CD4-positive, alpha-beta T cell treated with Interleukin-2 at 100 ng/mL for 4 hours (primary cell): Measurements from ENCODE around the gene M6PR.
"Not testable (repeated sequence)": the region's sequence is repeated elsewhere in the genome, so short reads cannot be mapped to it uniquely, and the experiment has no call there.

Experiments used
- DNase-seq: peaks from one replicate; pipeline ENCODE4 v3.0.0-alpha.2; 2020; ENCODE audit warnings: low spot score

M6PR gene

DNA sequence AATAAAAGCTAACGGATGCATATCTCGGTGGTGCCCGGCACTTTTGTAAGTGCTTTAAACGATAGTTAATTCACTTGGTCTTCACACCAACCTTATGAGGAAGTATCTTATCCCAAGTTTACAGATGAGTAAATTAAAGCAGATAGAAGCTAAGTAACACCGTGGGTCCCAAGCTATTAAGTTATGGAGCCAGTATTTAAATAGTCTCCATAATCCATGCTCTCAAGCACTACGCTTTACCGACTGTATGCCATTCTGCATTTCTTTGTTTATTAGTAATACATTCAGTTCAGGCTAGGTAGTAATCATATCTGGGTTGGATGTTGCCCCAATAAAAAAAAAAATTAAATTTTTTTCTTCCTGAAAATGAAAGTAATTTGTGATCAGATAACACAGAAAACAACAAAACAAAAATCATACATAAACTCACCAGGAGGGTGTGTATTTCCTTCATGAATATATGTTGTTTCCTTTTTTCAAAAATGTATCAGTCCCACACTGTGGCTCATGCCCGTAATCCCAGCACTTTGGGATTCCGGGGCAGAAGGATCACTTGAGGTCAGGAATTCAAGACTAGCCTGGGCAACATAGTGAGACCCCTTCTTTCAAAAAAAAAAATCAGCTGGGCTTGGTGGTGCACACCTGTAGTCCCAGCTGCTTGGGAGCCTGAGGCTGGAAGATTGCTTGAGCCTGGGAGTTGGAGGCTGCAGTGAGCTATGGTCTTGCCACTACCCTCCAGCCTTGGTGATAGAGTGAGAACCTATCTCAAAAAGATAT, 1.4 kb upstream of the M6PR start:
- peak; percentile 57 for DNase-seq

DNA sequence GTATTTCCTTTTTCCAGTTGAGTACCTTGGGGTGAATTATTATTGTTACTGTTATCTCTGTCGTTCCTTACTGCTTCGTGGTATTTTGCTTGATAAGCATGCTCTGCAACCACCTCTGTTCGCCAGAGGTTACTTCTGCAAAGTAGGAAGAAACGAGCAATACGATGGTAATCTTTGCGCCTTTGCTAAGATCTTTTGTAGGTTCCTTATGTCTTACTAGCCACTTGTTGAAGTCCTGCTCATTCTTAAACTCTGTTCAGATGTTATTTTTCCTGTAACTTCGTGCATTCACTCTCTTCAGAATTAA, 729 bp upstream of the M6PR start:
- no peak for DNase-seq

DNA sequence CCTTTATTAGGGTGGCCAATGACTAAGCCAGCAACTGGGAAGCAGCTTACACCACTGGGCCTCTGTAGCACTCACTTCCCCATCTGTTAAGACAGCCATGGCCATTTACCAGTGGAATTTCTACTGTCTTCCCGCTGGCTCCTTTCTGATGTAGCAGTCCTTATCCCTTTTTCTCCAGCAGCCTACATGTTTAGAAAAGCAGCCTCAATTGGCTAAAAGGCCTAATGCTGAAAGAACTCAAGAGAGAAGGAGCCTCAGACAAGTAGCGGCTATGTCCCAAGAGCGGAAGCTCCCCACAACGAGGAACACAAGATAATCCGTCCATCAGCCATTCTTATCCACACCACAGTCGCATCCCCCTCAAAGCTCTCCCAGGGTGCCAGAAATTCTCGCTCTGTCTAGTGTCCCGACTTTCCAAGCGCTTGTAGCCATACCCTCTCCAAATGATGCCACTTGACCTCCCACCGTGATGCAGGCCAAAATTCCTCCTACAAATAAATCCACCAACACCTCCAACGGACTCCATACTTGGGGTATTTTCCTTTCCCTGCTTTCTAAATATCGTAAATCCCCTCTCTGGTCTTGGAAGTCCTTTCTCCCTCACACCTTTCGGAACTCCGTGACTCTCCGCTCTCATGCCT, 624 bp downstream of the M6PR start:
- DNase-seq, result no peak

DNA sequence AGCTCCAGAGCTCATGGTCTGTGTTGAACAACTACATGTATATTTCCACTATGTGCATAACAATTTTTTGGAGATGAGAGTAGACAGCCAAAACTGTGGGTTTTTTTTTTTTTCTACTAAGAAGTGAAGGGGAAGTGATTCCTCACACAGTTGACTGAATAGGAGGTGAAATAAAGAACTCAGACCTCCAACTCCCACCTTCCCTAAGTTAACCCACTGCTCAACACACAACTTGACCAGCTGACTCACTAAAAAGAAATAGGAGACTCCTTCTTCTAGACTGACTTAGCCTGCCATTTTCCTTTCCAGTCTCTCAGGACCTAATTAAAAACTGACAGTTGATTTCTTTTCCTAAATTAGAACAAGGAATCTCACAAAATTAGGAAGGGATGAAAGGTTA, 1.7 kb downstream of the M6PR start:
- no peak for DNase-seq

DNA sequence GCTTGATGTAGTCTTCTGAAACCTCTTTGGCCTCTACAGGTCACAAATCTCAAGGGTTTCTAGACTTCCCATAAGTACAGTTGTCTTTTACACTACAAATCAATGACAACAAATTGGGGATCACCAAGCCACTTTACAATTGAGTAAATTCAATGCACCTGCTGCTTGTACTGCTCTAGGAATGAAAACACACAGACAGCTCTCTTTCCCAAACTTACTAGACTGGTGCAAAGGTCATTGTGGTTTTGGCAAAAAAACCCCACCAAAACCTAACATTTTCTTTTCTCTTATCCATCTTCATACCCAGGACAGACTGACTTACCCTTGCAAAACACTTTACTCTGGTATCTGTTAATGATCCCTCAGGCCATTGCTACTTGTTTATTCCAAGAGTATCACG, 2.7 kb downstream of the M6PR start:
- DNase-seq, result no peak

DNA sequence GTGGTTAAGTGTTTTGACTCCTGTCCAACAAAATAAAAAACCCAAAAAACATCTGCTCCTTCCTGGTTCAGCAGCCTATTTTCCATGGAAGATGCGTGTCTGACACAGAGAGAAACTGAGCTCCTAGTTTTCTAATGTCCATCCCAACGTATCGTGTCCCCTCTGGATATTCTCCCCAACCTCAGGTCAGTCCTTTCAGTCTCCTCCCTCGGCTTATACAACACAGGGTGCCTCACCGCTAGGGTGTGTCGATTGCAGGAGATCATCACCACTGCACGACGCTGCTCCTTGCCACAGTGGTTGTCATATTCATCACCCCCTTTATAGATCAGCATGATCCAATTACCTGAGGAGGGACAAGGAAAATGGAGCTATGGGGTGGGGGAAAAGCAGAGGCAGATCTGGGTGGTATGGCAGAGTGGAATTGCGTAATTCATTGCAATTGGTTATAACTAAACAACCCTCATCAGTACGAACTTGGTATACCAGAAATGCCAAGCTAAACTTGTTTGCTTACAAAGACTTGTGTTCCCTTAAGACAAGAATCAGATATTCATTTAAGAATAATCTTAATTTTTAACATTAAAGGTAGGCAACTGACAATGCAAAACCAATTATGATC, 5.8 kb downstream of the M6PR start:
- no peak for DNase-seq

DNA sequence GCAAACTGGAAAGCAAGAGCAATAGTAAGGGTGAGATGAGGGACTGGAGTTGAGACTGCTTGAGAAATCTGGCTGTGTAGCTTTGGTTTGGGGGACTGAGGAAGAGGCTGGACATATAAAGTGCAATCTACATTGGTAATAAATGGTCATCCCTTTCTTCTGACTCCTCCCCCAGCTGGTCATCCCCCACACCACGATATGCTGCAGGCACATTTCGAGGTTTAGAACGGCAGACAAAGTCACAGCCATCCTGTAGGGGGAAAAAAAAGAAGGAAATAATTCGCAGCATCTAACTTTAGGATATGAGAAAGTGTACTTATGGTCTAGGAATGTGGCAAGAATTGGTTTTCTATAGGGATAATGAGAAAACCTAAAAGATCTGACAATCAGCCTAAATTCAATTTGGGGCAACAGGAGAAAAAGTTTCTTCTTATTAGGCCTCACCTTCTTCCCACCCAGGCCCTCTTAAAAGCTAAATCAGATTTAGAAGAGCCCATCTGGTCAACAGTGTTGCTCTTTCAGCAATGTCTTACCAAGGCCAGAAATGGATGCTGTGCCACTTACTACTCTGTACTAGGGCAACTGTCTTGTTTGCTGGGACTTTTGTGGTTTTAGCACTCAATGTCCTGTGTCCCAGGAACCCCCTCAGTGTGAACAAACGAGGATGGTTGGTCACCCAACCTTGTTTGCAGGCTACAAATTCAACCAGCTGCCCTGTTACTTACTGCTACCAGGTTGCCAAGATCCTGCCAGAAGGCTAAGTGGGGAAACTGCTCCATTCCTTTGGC, 7.6 kb downstream of the M6PR start:
- DNase-seq, result no peak

DNA sequence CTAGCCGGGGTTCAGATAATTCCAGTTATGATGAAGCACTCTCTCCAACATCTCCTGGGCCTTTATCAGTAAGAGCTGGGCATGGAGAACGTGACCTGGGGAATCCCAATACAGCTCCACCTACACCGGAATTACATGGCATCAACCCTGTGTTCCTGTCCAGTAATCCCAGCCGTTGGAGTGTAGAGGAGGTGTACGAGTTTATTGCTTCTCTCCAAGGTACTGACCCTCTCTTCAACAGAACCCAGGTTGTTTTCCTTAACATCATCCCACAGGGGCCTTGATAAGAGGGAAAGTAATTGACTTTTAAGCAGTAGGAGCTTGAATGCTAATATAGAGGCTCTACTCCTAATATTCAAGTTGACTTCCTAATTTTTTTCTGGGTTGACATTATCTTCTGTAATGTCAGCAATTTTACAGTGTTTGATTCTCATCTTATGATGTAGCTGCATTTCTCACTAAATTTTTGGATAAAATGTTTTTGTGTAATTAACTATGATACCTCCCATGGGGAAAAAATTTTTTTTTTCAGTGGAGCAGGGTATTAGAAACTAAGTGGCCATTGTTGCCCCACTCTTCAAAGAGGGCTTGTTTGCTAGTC, 11.5 kb downstream of the M6PR start:
- DNase-seq, result not testable (repeated sequence)

DNA sequence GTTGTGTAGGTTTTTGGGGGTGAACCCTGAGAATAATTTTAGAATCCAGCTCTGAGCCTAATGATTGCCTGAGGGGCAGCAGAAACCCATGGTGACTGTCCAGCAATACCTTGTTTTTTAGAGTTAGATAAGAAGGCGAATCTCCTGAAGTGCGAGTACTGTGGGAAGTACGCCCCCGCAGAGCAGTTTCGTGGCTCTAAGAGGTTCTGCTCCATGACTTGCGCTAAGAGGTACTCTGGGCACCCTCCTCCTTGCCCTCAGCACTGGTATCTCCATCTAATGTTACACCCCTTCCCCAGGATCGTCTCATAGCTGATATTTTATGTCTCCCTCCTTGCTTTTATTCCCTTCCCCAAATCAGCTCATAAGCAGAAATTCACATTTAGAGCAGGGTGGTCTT, 12.7 kb downstream of the M6PR start:
- no peak for DNase-seq

DNA sequence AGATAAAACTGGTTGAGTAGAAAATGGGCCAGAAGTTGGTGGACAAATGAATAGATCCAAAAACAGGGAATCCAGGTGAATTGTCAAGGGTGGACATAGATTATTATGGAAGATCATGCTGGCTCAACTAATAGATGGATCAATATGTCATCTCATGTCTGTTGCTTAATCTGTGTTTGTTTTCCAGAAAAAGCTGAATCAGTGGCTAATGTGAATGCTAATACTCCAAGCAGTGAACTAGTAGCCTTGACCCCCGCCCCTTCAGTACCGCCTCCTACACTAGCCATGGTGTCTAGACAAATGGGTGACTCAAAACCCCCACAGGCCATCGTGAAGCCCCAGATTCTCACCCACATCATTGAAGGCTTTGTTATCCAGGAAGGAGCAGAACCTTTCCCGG, 15.4 kb downstream of the M6PR start:
- DNase-seq, result not testable (repeated sequence)

DNA sequence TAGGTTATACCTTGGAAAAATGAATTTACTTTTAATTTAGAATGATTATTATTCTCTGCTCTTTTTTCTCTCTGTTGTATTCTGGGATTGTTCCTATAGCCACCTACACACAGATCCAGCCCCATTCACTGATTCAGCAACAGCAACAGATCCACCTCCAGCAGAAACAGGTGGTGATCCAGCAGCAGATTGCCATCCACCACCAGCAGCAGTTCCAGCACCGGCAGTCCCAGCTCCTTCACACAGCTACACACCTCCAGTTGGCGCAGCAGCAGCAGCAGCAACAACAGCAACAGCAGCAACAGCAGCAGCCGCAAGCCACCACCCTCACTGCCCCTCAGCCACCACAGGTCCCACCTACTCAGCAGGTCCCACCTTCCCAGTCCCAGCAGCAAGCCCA, 17.0 kb downstream of the M6PR start:
- not testable (repeated sequence) for DNase-seq

DNA sequence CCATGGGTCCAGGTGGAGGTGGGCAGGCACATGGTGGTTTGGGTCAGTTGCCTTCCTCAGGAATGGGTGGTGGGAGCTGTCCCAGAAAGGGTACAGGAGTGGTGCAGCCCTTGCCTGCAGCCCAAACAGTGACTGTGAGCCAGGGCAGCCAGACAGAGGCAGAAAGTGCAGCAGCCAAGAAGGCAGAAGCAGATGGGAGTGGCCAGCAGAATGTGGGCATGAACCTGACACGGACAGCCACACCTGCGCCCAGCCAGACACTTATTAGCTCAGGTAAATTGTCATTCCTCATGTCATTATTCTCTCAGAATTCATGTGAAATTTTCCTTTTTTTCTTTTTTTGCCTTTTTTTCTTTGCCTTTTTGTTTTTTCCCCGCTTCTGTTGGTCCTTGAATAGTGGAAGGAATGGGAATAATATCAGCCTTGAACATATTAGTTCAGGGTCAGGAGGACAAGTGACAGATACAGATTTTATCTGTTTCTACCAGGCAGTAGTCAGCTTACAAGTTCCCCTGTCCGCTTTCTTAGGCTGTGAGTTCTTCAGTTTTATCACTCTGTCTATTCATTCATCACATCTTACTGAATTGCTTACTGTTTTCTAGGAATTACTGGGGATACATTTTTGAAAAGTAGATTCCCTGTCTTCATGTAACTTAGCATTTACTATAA, 18.7 kb downstream of the M6PR start:
- not testable (repeated sequence) for DNase-seq

DNA sequence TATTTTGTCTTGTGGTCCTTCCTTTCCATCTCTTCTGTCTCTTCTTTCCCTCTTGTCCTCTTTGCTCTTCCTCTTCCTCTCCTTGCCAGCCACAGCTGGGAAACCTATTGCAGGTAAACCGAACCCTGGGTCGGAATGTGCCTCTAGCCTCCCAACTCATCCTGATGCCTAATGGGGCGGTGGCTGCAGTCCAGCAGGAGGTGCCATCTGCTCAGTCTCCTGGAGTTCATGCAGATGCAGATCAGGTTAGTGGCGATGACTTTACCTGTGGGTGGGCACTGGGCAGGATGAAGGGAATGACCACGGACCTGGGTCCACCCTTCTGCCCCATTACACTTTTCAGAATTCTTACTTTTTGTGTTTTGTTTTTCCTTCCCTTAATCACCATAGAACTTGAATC, 26.9 kb downstream of the M6PR start:
- DNase-seq, result no peak

DNA sequence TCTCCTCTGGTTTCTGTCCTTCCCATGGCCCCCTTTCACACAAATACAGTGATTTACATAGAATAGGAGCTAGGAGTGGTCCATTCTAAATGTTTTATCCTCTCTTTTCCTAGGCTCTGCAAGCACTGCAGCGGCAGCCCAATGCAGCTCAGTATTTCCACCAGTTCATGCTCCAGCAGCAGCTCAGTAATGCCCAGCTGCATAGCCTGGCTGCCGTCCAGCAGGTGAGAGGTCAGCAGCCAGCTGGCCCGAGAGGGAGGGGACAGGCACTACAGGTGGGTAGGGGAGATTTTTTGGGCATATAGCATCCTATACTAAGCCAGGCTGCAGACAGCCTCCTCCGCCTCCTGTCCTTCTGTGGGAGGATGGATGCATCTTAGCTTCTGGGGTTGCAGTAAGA, 29.8 kb downstream of the M6PR start:
- not testable (repeated sequence) for DNase-seq

DNA sequence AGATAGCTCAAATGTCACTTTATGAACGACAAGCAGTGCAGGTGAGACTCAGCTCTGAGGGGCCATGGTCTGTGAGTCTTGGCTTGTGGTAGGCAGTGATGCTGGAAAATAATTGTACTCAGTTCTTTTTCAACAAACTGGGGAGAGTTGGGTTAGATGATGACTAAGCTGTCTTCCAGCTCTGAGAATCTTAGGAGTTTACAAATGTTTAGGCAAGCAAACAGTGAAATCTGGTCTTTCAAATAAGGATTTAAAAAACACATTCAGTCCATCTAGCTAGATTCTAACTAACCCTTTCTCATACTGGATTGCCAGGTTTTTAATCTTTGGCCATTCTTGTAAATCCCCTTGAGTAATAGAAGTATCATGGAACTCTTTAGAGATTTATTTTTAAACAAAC, 31.7 kb downstream of the M6PR start:
- DNase-seq, result no peak

DNA sequence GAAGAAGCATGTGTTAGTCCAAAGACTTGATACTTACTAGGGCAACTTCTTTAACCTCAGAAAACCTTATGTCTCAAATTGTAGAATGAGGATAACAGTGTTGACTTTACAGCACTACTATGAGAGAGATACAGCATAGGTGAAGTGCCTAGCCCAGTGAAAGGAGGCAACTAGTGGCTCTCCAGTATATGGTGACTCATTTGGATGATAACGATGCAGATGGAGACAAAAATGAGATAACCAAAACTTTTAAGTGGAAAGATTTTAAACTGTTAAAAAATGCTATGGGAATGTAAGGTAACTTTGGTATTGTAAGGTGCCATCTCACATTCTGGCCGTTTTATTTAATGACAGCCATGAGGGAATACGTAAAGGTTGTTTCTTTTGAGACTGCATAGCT, 32.4 kb downstream of the M6PR start:
- no peak for DNase-seq

DNA sequence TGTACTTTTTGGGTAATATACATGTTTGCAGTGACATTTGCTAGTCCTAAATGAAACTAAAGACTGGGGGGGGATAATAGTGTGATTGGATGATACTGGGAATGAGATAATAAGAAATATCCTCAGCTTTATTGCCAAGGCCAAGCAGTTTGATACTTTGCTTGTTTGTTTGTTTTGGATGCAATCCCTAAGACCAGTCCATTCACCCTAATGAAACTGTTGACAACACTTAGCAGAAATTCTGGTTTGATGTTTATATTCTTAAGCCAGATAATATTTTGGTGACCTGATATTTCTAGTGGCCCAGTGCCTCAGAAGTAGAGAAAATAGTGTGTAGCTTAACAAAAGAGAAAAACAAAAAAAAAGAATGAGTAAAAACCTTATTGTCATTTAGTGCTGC, 33.3 kb downstream of the M6PR start:
- no peak for DNase-seq

DNA sequence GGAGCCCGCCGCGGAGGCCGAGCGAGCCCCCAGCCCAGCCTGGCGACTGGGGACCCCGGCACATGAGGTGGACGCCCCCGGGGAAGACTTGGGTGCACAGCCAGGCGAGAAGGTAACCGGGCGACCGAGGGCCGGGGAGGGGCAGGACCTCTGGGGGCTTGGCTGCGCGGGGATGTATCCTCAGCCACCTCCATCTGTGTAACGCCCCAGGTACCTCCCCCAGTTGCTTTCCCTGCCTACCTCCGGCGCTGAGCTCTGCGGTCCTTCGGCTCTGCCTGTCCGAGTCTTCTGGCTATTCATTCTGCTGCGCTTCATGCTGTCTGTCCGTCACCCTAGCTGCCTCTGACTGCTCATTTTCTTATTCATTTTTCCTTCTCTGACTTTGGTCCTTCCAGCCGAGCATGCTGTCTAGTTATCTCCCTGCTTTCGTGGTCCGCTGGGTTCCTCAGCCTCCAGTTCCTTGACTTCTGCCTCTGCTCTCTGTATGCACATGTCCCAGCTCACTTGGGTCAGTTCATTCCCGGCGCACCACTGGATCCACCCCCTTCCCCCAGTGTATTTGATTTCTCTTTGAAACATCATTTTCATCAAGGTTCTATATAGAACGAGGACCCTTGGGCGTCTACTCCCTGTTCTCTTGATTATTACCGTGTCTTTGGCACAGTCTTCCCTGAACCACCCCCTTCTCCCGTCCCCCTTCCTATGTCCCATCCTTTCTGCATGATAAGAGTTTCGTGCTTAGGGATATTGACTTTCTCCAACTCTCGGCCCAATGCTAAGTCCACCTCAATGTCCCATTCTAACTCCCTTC, 34.5 kb downstream of the M6PR start:
- peak; percentile 59 for DNase-seq

DNA sequence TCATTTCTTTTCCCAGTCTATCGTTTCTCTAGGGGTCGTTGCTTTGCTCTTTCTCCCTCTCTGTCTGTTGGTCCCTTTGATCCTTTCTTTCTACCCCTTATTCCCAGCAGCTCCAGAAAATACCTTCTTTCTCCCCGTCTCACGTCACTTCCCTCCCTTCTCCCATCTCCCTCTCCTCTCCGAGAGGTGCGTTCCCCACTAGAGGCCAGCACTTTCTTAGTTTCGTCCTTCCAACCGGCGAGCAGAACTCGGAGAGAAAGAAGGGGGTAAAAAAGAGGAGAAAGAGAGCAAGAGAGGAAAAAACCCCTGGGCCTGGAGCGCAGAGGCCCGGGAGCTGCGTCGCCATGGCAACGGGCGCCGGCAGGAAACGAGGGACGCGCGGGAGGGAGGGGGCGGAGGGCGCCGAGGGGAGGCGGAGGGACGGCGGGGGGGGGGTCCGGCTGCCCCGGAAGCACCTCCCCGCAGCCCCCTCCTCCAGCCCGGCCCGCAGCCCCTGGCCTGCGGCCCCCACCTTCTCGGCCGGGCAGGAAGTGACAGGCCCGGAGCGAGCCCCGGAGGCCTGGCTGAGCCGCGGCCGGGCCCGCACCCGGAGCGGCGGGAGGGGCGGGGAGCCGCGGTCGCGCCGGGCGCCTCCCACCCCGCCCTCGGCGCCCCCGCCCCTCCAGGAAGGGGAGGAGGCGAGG, 35.3 kb downstream of the M6PR start, which contains the start of gene PHC1:
TSS of gene PHC1 (plus strand) at position 477 of the 683 bp plus-strand sequence. CDS start 3,169 bp downstream, outside the sequence.
- peak; percentile 78 for DNase-seq

DNA sequence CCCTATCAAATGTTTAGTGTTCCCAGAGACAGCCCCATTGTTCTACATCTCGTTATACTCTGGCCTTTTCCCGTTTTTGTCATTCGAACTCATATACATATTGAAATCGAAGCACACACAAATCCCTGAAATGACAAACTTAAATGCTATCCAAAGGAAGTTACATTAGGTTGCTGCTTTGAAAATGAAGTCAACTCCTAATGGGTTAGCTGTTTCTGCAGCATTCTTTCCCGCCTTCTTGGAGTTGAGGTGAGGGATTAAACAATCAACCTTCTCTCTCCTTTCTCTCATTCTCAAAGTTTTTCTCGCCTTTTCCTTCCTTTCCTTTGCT, 35.8 kb downstream of the M6PR start:
- DNase-seq, result no peak
